Mesenchymal stem cell (in vitro differentiated cells and primary cell): Measurements from ENCODE around the gene HNF1B.
A peak's percentile ranks its signal among the peaks of the same experiment; 100 is the strongest.

ENCODE experiments used
- DNase-seq: peaks from one replicate; pipeline ENCODE4 v3.0.0-alpha.2; 2013
- H2AFZ ChIP-seq: one replicate; pipeline ENCODE4 v1.6.1; 2013; ENCODE audit warnings: low read depth, mild to moderate bottlenecking, control low read depth, inconsistent platforms, low read length, moderate library complexity
- H2AK5ac ChIP-seq: 2 replicates; pipeline ENCODE4 v1.6.1; 2013; ENCODE audit warnings: low read length, moderate library complexity, mild to moderate bottlenecking, inconsistent platforms; ENCODE audit not compliant: severe bottlenecking
- H2BK120ac ChIP-seq: one replicate; pipeline ENCODE4 v1.6.1; 2013; ENCODE audit warnings: low read depth, mild to moderate bottlenecking, inconsistent platforms, low read length, moderate library complexity
- H2BK12ac ChIP-seq, 2 experiments: one replicate each; pipeline ENCODE4 v1.6.1; 2013; ENCODE audit warnings: inconsistent platforms in 2 of 2, low read length in 2 of 2, mild to moderate bottlenecking in 2 of 2, moderate library complexity in 2 of 2, control low read depth in 1 of 2
- H2BK15ac ChIP-seq: one replicate; pipeline ENCODE4 v1.6.1; 2013; ENCODE audit warnings: mild to moderate bottlenecking, low read depth, inconsistent platforms; ENCODE audit not compliant: poor library complexity, severe bottlenecking
- H2BK5ac ChIP-seq: 2 replicates; pipeline ENCODE4 v1.6.1; 2013; ENCODE audit warnings: low read depth, mild to moderate bottlenecking, low read length, control low read depth, inconsistent platforms; ENCODE audit not compliant: poor library complexity, severe bottlenecking
- H3K14ac ChIP-seq, 2 experiments: one replicate each; pipeline ENCODE4 v1.6.1; 2013; ENCODE audit warnings: inconsistent platforms in 2 of 2, low read length in 2 of 2, control low read depth in 1 of 2, mild to moderate bottlenecking in 1 of 2, moderate library complexity in 1 of 2
- H3K18ac ChIP-seq, 2 experiments: one replicate each; pipeline ENCODE4 v1.6.1; 2013; ENCODE audit warnings: inconsistent platforms in 2 of 2, low read length in 2 of 2, control low read depth in 1 of 2, low read depth in 1 of 2, mild to moderate bottlenecking in 1 of 2
- H3K23ac ChIP-seq, 2 experiments: one replicate each; pipeline ENCODE4 v1.6.1; 2013; ENCODE audit warnings: inconsistent platforms in 2 of 2, low read length in 2 of 2, mild to moderate bottlenecking in 2 of 2, moderate library complexity in 2 of 2, control low read depth in 1 of 2
- H3K27ac ChIP-seq: 2 replicates; pipeline ENCODE4 v1.5.1; 2013; ENCODE audit warnings: mild to moderate bottlenecking, moderate library complexity, low read length, control low read depth, inconsistent platforms; ENCODE audit not compliant: poor library complexity, severe bottlenecking
- H3K27me3 ChIP-seq, 2 experiments: 2 replicates each; pipeline versions ENCODE4 v1.6.1 to v1.7.0; 2013; ENCODE audit warnings: low read length in 2 of 2, mild to moderate bottlenecking in 2 of 2, moderate library complexity in 2 of 2, control low read depth in 1 of 2, inconsistent platforms in 1 of 2; ENCODE audit not compliant: control insufficient read depth in 1 of 2, insufficient read depth in 1 of 2
- H3K36me3 ChIP-seq, 2 experiments: 2 replicates each; pipeline versions ENCODE4 v1.6.1 to v1.7.0; 2013; ENCODE audit warnings: low read length in 2 of 2, control low read depth in 1 of 2, inconsistent platforms in 1 of 2, low read depth in 1 of 2, mild to moderate bottlenecking in 1 of 2; ENCODE audit not compliant: insufficient read depth in 2 of 2, control insufficient read depth in 1 of 2
- H3K4ac ChIP-seq, 2 experiments: one replicate each; pipeline ENCODE4 v1.6.1; 2013; ENCODE audit warnings: inconsistent platforms in 2 of 2, low read length in 2 of 2, mild to moderate bottlenecking in 2 of 2, moderate library complexity in 2 of 2, control low read depth in 1 of 2, low read depth in 1 of 2
- H3K4me1 ChIP-seq: 2 replicates; pipeline ENCODE4 v1.6.1; 2013; ENCODE audit warnings: low read depth, low read length, control low read depth; ENCODE audit not compliant: control insufficient read depth, insufficient read depth
- H3K4me2 ChIP-seq: 2 replicates; pipeline ENCODE4 v1.6.1; 2013; ENCODE audit warnings: low read length, mild to moderate bottlenecking, inconsistent platforms; ENCODE audit not compliant: poor library complexity, severe bottlenecking
- H3K4me3 ChIP-seq, 2 experiments: 2 replicates each; pipeline versions ENCODE4 v1.5.1 to v1.7.0; 2013; ENCODE audit warnings: low read length in 2 of 2, mild to moderate bottlenecking in 2 of 2, control low read depth in 1 of 2, low read depth in 1 of 2; ENCODE audit not compliant: insufficient read depth in 1 of 2
- H3K79me1 ChIP-seq: replicated peaks from 2 replicates; pipeline ENCODE4 v1.6.1; 2013; ENCODE audit warnings: mild to moderate bottlenecking, control low read depth, low read length, inconsistent platforms; ENCODE audit not compliant: poor library complexity, severe bottlenecking
- H3K9ac ChIP-seq: 2 replicates; pipeline ENCODE4 v1.7.0; 2013; ENCODE audit warnings: mild to moderate bottlenecking, low read length, moderate library complexity
- H3K9me3 ChIP-seq: 2 replicates; pipeline ENCODE4 v1.7.0; 2013; ENCODE audit warnings: mild to moderate bottlenecking, low read length; ENCODE audit not compliant: control insufficient read depth
- H4K8ac ChIP-seq: one replicate; pipeline ENCODE4 v1.6.1; 2013; ENCODE audit warnings: inconsistent platforms, mild to moderate bottlenecking, low read length, moderate library complexity
- H4K91ac ChIP-seq: one replicate; pipeline ENCODE4 v1.6.1; 2013; ENCODE audit warnings: mild to moderate bottlenecking, low read length, inconsistent platforms
- WGBS: methylation state at CpG from one replicate; pipeline ENCODE4 v1.1.7; 2013; ENCODE audit warnings: mixed read lengths; 5-methylcytosine and 5-hydroxymethylcytosine counted together

The HNF1B gene

GRCh38 chr17:37651849-37652248 is 93.0 kb downstream of the HNF1B start:
- DNase-seq = no peak
- WGBS = 44% methylated on average over 2 of the region's 2 CpGs
- no peak overlapping the region for H3K14ac ChIP-seq
- peaks cover 0 to 12% of the 10 kb centered on the region in 2 experiments for H3K27me3 ChIP-seq
- no peak overlapping the region for H3K27ac ChIP-seq
- no peak overlapping the region for H3K18ac ChIP-seq
- no peak overlapping the region for H3K4me3 ChIP-seq
- H3K9ac ChIP-seq = no peak overlapping the region
- H2BK120ac ChIP-seq = no peak overlapping the region
- H3K36me3 ChIP-seq = no peaks in the 10 kb centered on the region
- no peak overlapping the region for H4K8ac ChIP-seq
- no peak overlapping the region for H3K4me2 ChIP-seq
- H3K9me3 ChIP-seq = no peaks in the 10 kb centered on the region
- H2BK12ac ChIP-seq = no peak overlapping the region
- H2BK15ac ChIP-seq = no peak overlapping the region
- peaks cover 1% of the 10 kb centered on the region for H3K4me1 ChIP-seq
- H2AK5ac ChIP-seq = no peak overlapping the region
- no peaks in the 10 kb centered on the region for H3K79me1 ChIP-seq
- no peak overlapping the region for H2BK5ac ChIP-seq
- H4K91ac ChIP-seq = no peak overlapping the region
- H3K23ac ChIP-seq = no peak overlapping the region
- H2AFZ ChIP-seq = no peak overlapping the region
- H3K4ac ChIP-seq = no peak overlapping the region

DNA sequence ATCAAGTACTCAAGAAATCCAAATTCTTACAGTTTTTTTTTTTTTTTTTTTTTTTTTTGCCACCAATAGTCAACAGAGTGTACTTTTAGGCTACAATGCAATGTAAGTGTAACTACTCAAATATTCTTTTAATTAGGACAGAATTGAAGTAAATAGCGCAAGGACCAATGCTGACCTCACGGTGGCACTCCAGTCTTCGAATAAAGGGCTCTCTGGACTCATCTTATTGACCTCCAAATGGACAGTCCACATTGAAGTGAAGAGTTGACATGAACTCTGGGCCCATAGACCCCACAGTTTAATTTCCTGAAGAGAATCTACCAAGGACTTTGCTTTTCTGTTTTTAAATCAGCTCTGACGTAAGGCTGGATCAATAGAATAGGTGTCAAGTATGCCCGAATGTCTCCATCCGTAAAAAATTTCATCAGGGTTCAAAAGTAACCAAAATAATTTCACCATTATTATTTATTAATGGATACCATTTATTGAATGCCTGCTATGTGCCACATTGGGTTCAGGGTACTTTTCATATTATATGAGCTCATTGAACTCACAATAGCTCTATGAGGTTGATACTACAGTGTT is 94.3 kb downstream of the HNF1B start:
- H3K18ac ChIP-seq = no peak overlapping the region
- H2BK120ac ChIP-seq = no peak overlapping the region
- no peak overlapping the region for H3K4me3 ChIP-seq
- H2AFZ ChIP-seq = no peak overlapping the region
- no peak overlapping the region for H4K91ac ChIP-seq
- H3K4me2 ChIP-seq = no peak overlapping the region
- no peak overlapping the region for H2BK5ac ChIP-seq
- no peak overlapping the region for H3K9ac ChIP-seq
- no peak overlapping the region for H3K14ac ChIP-seq
- no peak overlapping the region for H3K4ac ChIP-seq
- peaks cover 0 to 25% of the 10 kb centered on the region in 2 experiments for H3K27me3 ChIP-seq
- no peaks in the 10 kb centered on the region for H3K36me3 ChIP-seq
- DNase-seq = peak; percentile 69
- H2AK5ac ChIP-seq = no peak overlapping the region
- no peak overlapping the region for H2BK12ac ChIP-seq
- H3K23ac ChIP-seq = no peak overlapping the region
- 46% methylated on average over 4 of the region's 6 CpGs for WGBS
- H3K79me1 ChIP-seq = no peaks in the 10 kb centered on the region
- H2BK15ac ChIP-seq = no peak overlapping the region
- H3K27ac ChIP-seq = no peak overlapping the region
- H4K8ac ChIP-seq = no peak overlapping the region
- H3K9me3 ChIP-seq = no peaks in the 10 kb centered on the region
- H3K4me1 ChIP-seq = peaks cover 1% of the 10 kb centered on the region

- no peaks in the 10 kb centered on the region for H3K9me3 ChIP-seq
- peaks cover 0 to 34% of the 10 kb centered on the region in 2 experiments for H3K27me3 ChIP-seq
- H2BK120ac ChIP-seq = no peak overlapping the region
- H2BK5ac ChIP-seq = no peak overlapping the region
- no peak overlapping the region for H3K23ac ChIP-seq
- no peak overlapping the region for H4K8ac ChIP-seq
- no peak overlapping the region for H2BK12ac ChIP-seq
- H2AFZ ChIP-seq = no peak overlapping the region
- peak overlapping the region; percentile 78 for H3K27ac ChIP-seq
- H3K18ac ChIP-seq = peak overlapping the region in 1 of 2 experiments; percentile 45
- no peak overlapping the region for H3K4ac ChIP-seq
- H4K91ac ChIP-seq = no peak overlapping the region
- no peak overlapping the region for H3K4me3 ChIP-seq
- no peak overlapping the region for H3K4me2 ChIP-seq
- WGBS = 0% methylated on average over 1 of the region's 2 CpGs
- peaks cover 1% of the 10 kb centered on the region for H3K4me1 ChIP-seq
- no peak overlapping the region for H3K14ac ChIP-seq
- DNase-seq = peak; percentile 81
- H3K79me1 ChIP-seq = no peaks in the 10 kb centered on the region
- peak overlapping the region; percentile 19 for H3K9ac ChIP-seq
- H2AK5ac ChIP-seq = no peak overlapping the region
- no peaks in the 10 kb centered on the region for H3K36me3 ChIP-seq
- no peak overlapping the region for H2BK15ac ChIP-seq
These were observed 96.3 kb downstream of the HNF1B start for GRCh38 chr17:37648555-37648954.

- 95% methylated on average over 1 of the region's 1 CpG for WGBS
- Histone ChIP-seq H2BK12ac (no peak overlapping the region), H3K23ac (no peak overlapping the region), H2BK120ac (no peak overlapping the region), H3K79me1 (no peaks in the 10 kb centered on the region), H3K4me3 (no peak overlapping the region), H2AFZ (no peak overlapping the region), H3K27ac (peak overlapping the region; percentile 78), H4K91ac (no peak overlapping the region), H3K18ac (no peak overlapping the region), H3K4me2 (no peak overlapping the region), H4K8ac (no peak overlapping the region), H3K27me3 (peaks cover 0 to 34% of the 10 kb centered on the region in 2 experiments), H2BK15ac (no peak overlapping the region), H3K14ac (no peak overlapping the region), H3K9ac (no peak overlapping the region), H2BK5ac (no peak overlapping the region), H3K4ac (no peak overlapping the region), H2AK5ac (no peak overlapping the region), H3K36me3 (no peaks in the 10 kb centered on the region), H3K4me1 (peaks cover 1% of the 10 kb centered on the region), H3K9me3 (no peaks in the 10 kb centered on the region)
- no peak for DNase-seq
These were observed 97.0 kb downstream of the HNF1B start for GRCh38 chr17:37647856-37648255.
